A549 (cell line): ENCODE data around the gene DMAP1. TPM values are rescaled to one million over a fixed set of nuclear protein-coding genes. Genes with fewer than 3 reads are reported as not detected.

Experiments used
- ATAC-seq, 2 experiments: fragments of 200-7000 bp in 1 of 2; fragments of >200 bp in 1 of 2; cut with Nextera tagmentation in 1 of 2; cut with Tn5 transposase in 1 of 2; 3 replicates each; pipeline versions ENCODE4 v1.8.0 to v1.9.1; 2018 to 2020; ENCODE audit warnings: mild to moderate bottlenecking in 1 of 2, moderate library complexity in 1 of 2
- CTCF ChIA-PET: fragments of 300-600 bp; sonication (Branson Sonifier 250); formaldehyde crosslinking; extraction: SDS; loops from one replicate; lab custom pipeline; 2021; ENCODE audit warnings: antibody characterized with exemption, inconsistent platforms; lab: Yijun Ruan, JAX
- POLR2A ChIA-PET: fragments of 350-600 bp; formaldehyde crosslinking; extraction: SDS; loops from one replicate; lab custom pipeline; 2021; ENCODE audit warnings: antibody characterized with exemption, inconsistent platforms; lab: Yijun Ruan, JAX
- DNase-seq, 2 experiments: peaks; one replicate each; pipeline versions ENCODE4 v3.0.0 to v3.0.0-alpha.2; 2011 to 2016; ENCODE audit warnings: low read depth in 1 of 2, low spot score in 1 of 2
- FAIRE-seq: peaks from 2 replicates; lab custom pipeline; 2011; peaks lifted over from hg19 to GRCh38; lab: Jason Lieb, UNC
- H3K27ac ChIP-seq, 2 experiments: fragments of >200 bp; sonication (Bioruptor Twin); formaldehyde crosslinking; 3 replicates each; pipeline ENCODE4 v1.5.1; 2016 to 2017
- H3K4me1 ChIP-seq: fragments of >200 bp; sonication (Bioruptor Twin); formaldehyde crosslinking; 3 replicates; pipeline ENCODE4 v1.6.1; 2016
- H3K4me2 ChIP-seq: fragments of >200 bp; sonication (Bioruptor Twin); formaldehyde crosslinking; 3 replicates; pipeline ENCODE4 v1.6.1; 2016
- H3K4me3 ChIP-seq: fragments of >200 bp; sonication (Bioruptor Twin); formaldehyde crosslinking; 3 replicates; pipeline ENCODE4 v1.5.1; 2016
- H3K9me3 ChIP-seq: fragments of >200 bp; sonication (Bioruptor Twin); formaldehyde crosslinking; 3 replicates; pipeline ENCODE4 v1.6.1; 2016
- CBX8 ChIP-seq: fragments of 200-600 bp; sonication (generic); IDR thresholded peaks from 2 replicates; pipeline ENCODE4 v1.6.1; 2016
- CHD2 ChIP-seq: fragments of 150-350 bp; IDR thresholded peaks from 2 replicates; pipeline ENCODE4 v1.6.1; 2014; ENCODE audit warnings: low read length; ENCODE audit not compliant: partially characterized antibody
- E2F6 ChIP-seq: IDR thresholded peaks from 2 replicates; pipeline ENCODE4 v1.6.1; 2012; ENCODE audit warnings: low read depth, borderline replicate concordance
- EHF ChIP-seq: fragments of 250-450 bp; sonication (Bioruptor Pico); IDR thresholded peaks from 2 replicates; pipeline ENCODE4 v1.5.0; 2020; ENCODE audit warnings: mild to moderate bottlenecking
- EP300 ChIP-seq, 2 experiments: fragments of >200 bp; sonication (Bioruptor Twin); formaldehyde crosslinking; IDR thresholded peaks; 2 replicates in 1 of 2; 3 replicates in 1 of 2; pipeline ENCODE4 v1.6.1; 2016 to 2017
- FOSB ChIP-seq: fragments of 250-450 bp; sonication (Bioruptor Pico); IDR thresholded peaks from 2 replicates; pipeline ENCODE4 v1.5.0; 2020; ENCODE audit warnings: mild to moderate bottlenecking, moderate library complexity
- FOSL2 ChIP-seq, 2 experiments: fragments of 450-650 bp in 1 of 2; fragments of >200 bp in 1 of 2; sonication (Bioruptor Twin) in 1 of 2; formaldehyde crosslinking; IDR thresholded peaks; 2 replicates each; pipeline versions ENCODE4 v1.5.0 to v1.6.1; 2016 to 2020; ENCODE audit warnings: mild to moderate bottlenecking in 1 of 2, moderate library complexity in 1 of 2
- GATA3 ChIP-seq: IDR thresholded peaks from 2 replicates; pipeline ENCODE4 v1.6.1; 2012; ENCODE audit warnings: borderline replicate concordance
- HEYL ChIP-seq: fragments of 250-450 bp; sonication (Bioruptor Pico); IDR thresholded peaks from 2 replicates; pipeline ENCODE4 v1.8.0; 2021; ENCODE audit warnings: mild to moderate bottlenecking, moderate library complexity
- HMGXB4 ChIP-seq: fragments of 250-450 bp; sonication (Bioruptor Pico); IDR thresholded peaks from 2 replicates; pipeline ENCODE4 v1.5.0; 2021; ENCODE audit warnings: mild to moderate bottlenecking, moderate library complexity, borderline replicate concordance
- HOXA7 ChIP-seq: fragments of 250-450 bp; sonication (Bioruptor Pico); IDR thresholded peaks from 2 replicates; pipeline ENCODE4 v1.5.0; 2020; ENCODE audit warnings: mild to moderate bottlenecking, moderate library complexity
- HOXB13 ChIP-seq: fragments of 250-450 bp; sonication (Bioruptor Pico); IDR thresholded peaks from 2 replicates; pipeline ENCODE4 v1.5.0; 2020; ENCODE audit warnings: low read depth, mild to moderate bottlenecking, moderate library complexity
- HOXB5 ChIP-seq: fragments of 250-450 bp; sonication (Bioruptor Pico); IDR thresholded peaks from 2 replicates; pipeline ENCODE4 v1.5.0; 2020; ENCODE audit warnings: mild to moderate bottlenecking, moderate library complexity
- JUN ChIP-seq, 2 experiments: fragments of >200 bp; sonication (Bioruptor Twin); formaldehyde crosslinking; IDR thresholded peaks; 2 replicates in 1 of 2; 3 replicates in 1 of 2; pipeline ENCODE4 v1.6.1; 2016 to 2017
- KDM1A ChIP-seq: fragments of 200-600 bp; sonication (generic); IDR thresholded peaks from 2 replicates; pipeline ENCODE4 v1.6.1; 2016; ENCODE audit warnings: low read depth, mild to moderate bottlenecking
- MAFK ChIP-seq: fragments of 450-650 bp; IDR thresholded peaks from 2 replicates; pipeline ENCODE4 v1.6.1; 2014; ENCODE audit not compliant: partially characterized antibody
- MAZ ChIP-seq: fragments of 150-350 bp; IDR thresholded peaks from 2 replicates; pipeline ENCODE4 v1.6.1; 2014; ENCODE audit warnings: antibody characterized with exemption, low read depth, low read length, borderline replicate concordance
- MYC ChIP-seq: IDR thresholded peaks from 2 replicates; pipeline ENCODE4 v1.6.1; 2012; ENCODE audit warnings: mild to moderate bottlenecking, inconsistent platforms, low read length, improper control_type of control experiment, borderline replicate concordance
- PHF8 ChIP-seq: fragments of 200-600 bp; sonication (generic); IDR thresholded peaks from 2 replicates; pipeline ENCODE4 v1.6.1; 2016; ENCODE audit warnings: low read depth, mild to moderate bottlenecking, antibody characterized with exemption, moderate library complexity, borderline replicate concordance
- POLR2A ChIP-seq: IDR thresholded peaks from 2 replicates; pipeline ENCODE4 v1.6.1; 2012; ENCODE audit warnings: mild to moderate bottlenecking, low read length
- RARB ChIP-seq: fragments of 250-450 bp; sonication (Bioruptor Pico); IDR thresholded peaks from 2 replicates; pipeline ENCODE4 v1.8.0; 2021; ENCODE audit warnings: mild to moderate bottlenecking, moderate library complexity
- RCOR1 ChIP-seq: fragments of 150-350 bp; IDR thresholded peaks from 2 replicates; pipeline ENCODE4 v1.6.1; 2014; ENCODE audit warnings: antibody characterized with exemption, low read length, low read depth
- RNF2 ChIP-seq: fragments of 200-600 bp; sonication (generic); IDR thresholded peaks from 2 replicates; pipeline ENCODE4 v1.6.1; 2016; ENCODE audit warnings: low read depth, mild to moderate bottlenecking, antibody characterized with exemption, moderate library complexity, borderline replicate concordance
- SREBF2 ChIP-seq: fragments of 450-650 bp; IDR thresholded peaks from 2 replicates; pipeline ENCODE4 v1.6.1; 2014; ENCODE audit warnings: mild to moderate bottlenecking, moderate library complexity
- ZFP36 ChIP-seq: fragments of 450-650 bp; IDR thresholded peaks from 2 replicates; pipeline ENCODE4 v1.6.1; 2014; ENCODE audit warnings: borderline replicate concordance; ENCODE audit not compliant: partially characterized antibody
- WGBS: methylation state at CpG from one replicate; pipeline ENCODE4 v1.1.6; 2017; ENCODE audit errors: missing lambda C conversion rate; 5-methylcytosine and 5-hydroxymethylcytosine counted together
- polyA plus RNA-seq, 4 experiments: library from polyadenylated mRNA; depleted of rRNA in 3 of 4; stranded (reverse); fragments of >200 nt; fragmentation: RNase III in 1 of 4; extraction: RNeasy Plus Mini Kit Qiagen cat#74134 plus additional on column Dnase treatment in 1 of 4; gene quantifications; 2 replicates in 3 of 4; 3 replicates in 1 of 4; pipeline ENCODE4 v1.2.3, GENCODE V29; 2011 to 2017
- TF ChIP-seq, protein P1 (sequence below): fragments of >200 bp; sonication (Bioruptor Twin); formaldehyde crosslinking; IDR thresholded peaks from 3 replicates; pipeline ENCODE4 v1.5.1; 2016
- TF ChIP-seq, protein P2 (sequence below): fragments of 450-650 bp; IDR thresholded peaks from 2 replicates; pipeline ENCODE4 v1.6.1; 2014; ENCODE audit warnings: antibody characterized with exemption
- TF ChIP-seq, protein P3 (sequence below): fragments of 250-450 bp; sonication (Bioruptor Pico); IDR thresholded peaks from 2 replicates; pipeline ENCODE4 v1.5.0; 2020; ENCODE audit warnings: low read depth, mild to moderate bottlenecking, moderate library complexity

Gene DMAP1
- polyA plus RNA-seq, 2 of the 4 experiments (the other 2 are of a cell fraction), result 26.3 to 28.2 TPM

GRCh38 chr1:44223187-44223610 is 9.9 kb downstream of the DMAP1 start:
- ChIA-PET CTCF (interaction anchor here (2.7 kb wide), 1 partner anchor 11 kb away, joined by 7 read pairs; no protein-coding TSS in a partner anchor), POLR2A (no interaction called here)
- no peak overlapping the region for H3K4me2 ChIP-seq
- no peak overlapping the region for H3K27ac ChIP-seq
- H3K4me3 ChIP-seq, result no peak overlapping the region
- FAIRE-seq (no peak), ATAC-seq (no peak), DNase-seq (no peak)
- TF ChIP-seq KDM1A, result no peak
- TF ChIP-seq EP300 (IDR thresholded peaks at IDR 0.05), result no peak
- TF ChIP-seq RCOR1, result no peak
- TF ChIP-seq E2F6, result no peak
- TF ChIP-seq SREBF2, result no peak
- no peak for TF ChIP-seq HOXB13
- no peak for TF ChIP-seq ZFP36
- TF ChIP-seq, protein P1, sequence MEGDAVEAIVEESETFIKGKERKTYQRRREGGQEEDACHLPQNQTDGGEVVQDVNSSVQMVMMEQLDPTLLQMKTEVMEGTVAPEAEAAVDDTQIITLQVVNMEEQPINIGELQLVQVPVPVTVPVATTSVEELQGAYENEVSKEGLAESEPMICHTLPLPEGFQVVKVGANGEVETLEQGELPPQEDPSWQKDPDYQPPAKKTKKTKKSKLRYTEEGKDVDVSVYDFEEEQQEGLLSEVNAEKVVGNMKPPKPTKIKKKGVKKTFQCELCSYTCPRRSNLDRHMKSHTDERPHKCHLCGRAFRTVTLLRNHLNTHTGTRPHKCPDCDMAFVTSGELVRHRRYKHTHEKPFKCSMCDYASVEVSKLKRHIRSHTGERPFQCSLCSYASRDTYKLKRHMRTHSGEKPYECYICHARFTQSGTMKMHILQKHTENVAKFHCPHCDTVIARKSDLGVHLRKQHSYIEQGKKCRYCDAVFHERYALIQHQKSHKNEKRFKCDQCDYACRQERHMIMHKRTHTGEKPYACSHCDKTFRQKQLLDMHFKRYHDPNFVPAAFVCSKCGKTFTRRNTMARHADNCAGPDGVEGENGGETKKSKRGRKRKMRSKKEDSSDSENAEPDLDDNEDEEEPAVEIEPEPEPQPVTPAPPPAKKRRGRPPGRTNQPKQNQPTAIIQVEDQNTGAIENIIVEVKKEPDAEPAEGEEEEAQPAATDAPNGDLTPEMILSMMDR, result no peak
- no peak for TF ChIP-seq PHF8
- TF ChIP-seq HEYL (CRISPR knock-in tag), result no peak
- TF ChIP-seq POLR2A, result no peak
- TF ChIP-seq, protein P2, sequence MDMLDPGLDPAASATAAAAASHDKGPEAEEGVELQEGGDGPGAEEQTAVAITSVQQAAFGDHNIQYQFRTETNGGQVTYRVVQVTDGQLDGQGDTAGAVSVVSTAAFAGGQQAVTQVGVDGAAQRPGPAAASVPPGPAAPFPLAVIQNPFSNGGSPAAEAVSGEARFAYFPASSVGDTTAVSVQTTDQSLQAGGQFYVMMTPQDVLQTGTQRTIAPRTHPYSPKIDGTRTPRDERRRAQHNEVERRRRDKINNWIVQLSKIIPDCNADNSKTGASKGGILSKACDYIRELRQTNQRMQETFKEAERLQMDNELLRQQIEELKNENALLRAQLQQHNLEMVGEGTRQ, result no peak
- no peak for TF ChIP-seq EHF (CRISPR knock-in tag)
- TF ChIP-seq CBX8, result no peak
- TF ChIP-seq RARB (CRISPR knock-in tag), result no peak
- 92% methylated on average over 9 of the region's 11 CpGs for whole genome bisulfite sequencing
- no peaks in the 10 kb centered on the region; the same call in 2 of the 3 replicates for H3K4me1 ChIP-seq
- peaks cover 4% of the 10 kb centered on the region; the same call in 1 of the 3 replicates for H3K9me3 ChIP-seq

GRCh38 chr1:44225761-44226160 is 12.5 kb downstream of the DMAP1 start:
- no peak for ATAC-seq
- H3K27ac ChIP-seq, result no peak overlapping the region
- H3K4me2 ChIP-seq, result no peak overlapping the region
- no peak for TF ChIP-seq HOXA7
- TF ChIP-seq HOXB5 (CRISPR knock-in tag), result no peak
- TF ChIP-seq, protein P3, sequence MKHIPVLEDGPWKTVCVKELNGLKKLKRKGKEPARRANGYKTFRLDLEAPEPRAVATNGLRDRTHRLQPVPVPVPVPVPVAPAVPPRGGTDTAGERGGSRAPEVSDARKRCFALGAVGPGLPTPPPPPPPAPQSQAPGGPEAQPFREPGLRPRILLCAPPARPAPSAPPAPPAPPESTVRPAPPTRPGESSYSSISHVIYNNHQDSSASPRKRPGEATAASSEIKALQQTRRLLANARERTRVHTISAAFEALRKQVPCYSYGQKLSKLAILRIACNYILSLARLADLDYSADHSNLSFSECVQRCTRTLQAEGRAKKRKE (CRISPR knock-in tag), result no peak
- no peak for TF ChIP-seq HMGXB4 (CRISPR knock-in tag)
- TF ChIP-seq HEYL (CRISPR knock-in tag), result no peak
- no peak for TF ChIP-seq RNF2
- TF ChIP-seq JUN (IDR thresholded peaks at IDR 0.05), result no peak
- no peak for TF ChIP-seq MYC
- no peak for TF ChIP-seq CBX8
- TF ChIP-seq PHF8, result no peak
- no peak for TF ChIP-seq GATA3
- TF ChIP-seq MAZ, result no peak
- TF ChIP-seq FOSB (CRISPR knock-in tag), result no peak
- TF ChIP-seq MAFK, result no peak
- TF ChIP-seq FOSL2 (IDR thresholded peaks at IDR 0.05), result no peak
- no peak for TF ChIP-seq FOSL2 (CRISPR knock-in tag; IDR thresholded peaks at IDR 0.05)
- TF ChIP-seq CHD2, result no peak
- TF ChIP-seq, all 56 proteins: peak for 0
- CTCF ChIA-PET, result interaction anchor here (2.7 to 3.4 kb wide), 2 partner anchors 8 to 9 kb away, joined by 7 to 19 read pairs; no protein-coding TSS in a partner anchor
- FAIRE-seq, result no peak
- DNase-seq, result peak in 1 of 2 experiments; percentile 26
- WGBS, result 100% methylated on average over 2 of the region's 2 CpGs
- POLR2A ChIA-PET, result interaction anchor here (0.9 kb wide), 1 partner anchor 8 kb away, joined by 3 read pairs; no protein-coding TSS in a partner anchor
- peaks cover 4% of the 10 kb centered on the region; the same call in 1 of the 3 replicates for H3K9me3 ChIP-seq
- no peaks in the 10 kb centered on the region for H3K4me1 ChIP-seq
- H3K4me3 ChIP-seq, result no peak overlapping the region
